Activated naive CD8-positive, alpha-beta T cell treated with anti-CD3 and anti-CD28 coated beads, Interleukin-2, amount 10 ng/mL, durations not matched to agents 7 days and 5 days (primary cell): ENCODE results near the gene RAB27B. TPM values are rescaled to one million over a fixed set of nuclear protein-coding genes. Genes with fewer than 3 reads are reported as not detected.

Experiments used
- ATAC-seq: fragments of 150-1000 bp; cut with Tn5 transposase; one replicate; pipeline ENCODE4 v1.10.0; 2021; ENCODE audit warnings: low read depth, moderate library complexity
- POLR2A ChIA-PET: fragments of 350-600 bp; sonication (Branson Sonifier 250); formaldehyde crosslinking; loops from one replicate; lab custom pipeline; 2021; ENCODE audit warnings: antibody characterized with exemption; lab: Charles Lee
- DNase-seq: peaks from one replicate; pipeline ENCODE4 v3.0.0; 2021
- H3K27ac Mint-ChIP-seq: one replicate; pipeline ENCODE4 v1.8.0; 2022; ENCODE audit warnings: mild to moderate bottlenecking, mixed read lengths
- H3K27me3 Mint-ChIP-seq: one replicate; pipeline ENCODE4 v1.8.0; 2022; ENCODE audit warnings: mild to moderate bottlenecking, moderate library complexity, mixed read lengths
- H3K36me3 Mint-ChIP-seq: one replicate; pipeline ENCODE4 v1.8.0; 2021; ENCODE audit warnings: mild to moderate bottlenecking, mixed read lengths
- H3K4me1 Mint-ChIP-seq: one replicate; pipeline ENCODE4 v1.8.0; 2021; ENCODE audit warnings: mixed read lengths
- H3K4me3 Mint-ChIP-seq: one replicate; pipeline ENCODE4 v1.8.0; 2022; ENCODE audit warnings: mild to moderate bottlenecking, moderate library complexity, mixed read lengths
- H3K9me3 Mint-ChIP-seq: one replicate; pipeline ENCODE4 v1.8.0; 2021; ENCODE audit warnings: mixed read lengths
- total RNA-seq, 2 experiments: library from RNA; stranded (reverse); gene quantifications; one replicate each; pipeline ENCODE4 v1.2.3, GENCODE V29; 2021

RAB27B gene
- total RNA-seq, result 1 to 10 TPM; 1.4 to 1.7 TPM

- Mint-ChIP-seq H3K27ac (no peak within 1 kb of the TSS), H3K4me3 (peak within 1 kb of the TSS; percentile 78), H3K27me3 (peaks cover 55% of the 10 kb centered on the region), H3K36me3 (no peaks in the 10 kb centered on the region), H3K4me1 (peaks cover 10% of the 10 kb centered on the region), H3K9me3 (peaks cover 10% of the 10 kb centered on the region)
- DNase-seq, result peak; percentile 66
- POLR2A ChIA-PET, result no interaction called here
- peak; percentile 98 for ATAC-seq
Measured at GRCh38 chr18:54828281-54828881, at the start of gene RAB27B. RAB27B (plus strand) TSS chr18:54828477; CDS start chr18:54877586, 49,109 bp downstream.

GRCh38 chr18:54780285-54780861, 47.9 kb upstream of the RAB27B start:
- POLR2A ChIA-PET, result no interaction called here
- ATAC-seq (no peak), DNase-seq (no peak)
- Mint-ChIP-seq H3K4me3 (no peak overlapping the region), H3K27me3 (peaks cover 19% of the 10 kb centered on the region), H3K4me1 (peaks cover 2% of the 10 kb centered on the region), H3K36me3 (no peaks in the 10 kb centered on the region), H3K9me3 (peaks cover 1% of the 10 kb centered on the region), H3K27ac (no peak overlapping the region)

GRCh38 chr18:54780970-54781369, 47.3 kb upstream of the RAB27B start:
- DNase-seq (no peak), ATAC-seq (no peak)
- Mint-ChIP-seq H3K27me3 (peaks cover 18% of the 10 kb centered on the region), H3K27ac (no peak overlapping the region), H3K4me1 (no peaks in the 10 kb centered on the region), H3K4me3 (no peak overlapping the region), H3K36me3 (no peaks in the 10 kb centered on the region), H3K9me3 (peaks cover 1% of the 10 kb centered on the region)
- POLR2A ChIA-PET, result no interaction called here

GRCh38 chr18:54783139-54783538, 45.1 kb upstream of the RAB27B start:
- H3K27ac Mint-ChIP-seq, result no peak overlapping the region
- POLR2A ChIA-PET, result no interaction called here
- no peak overlapping the region for H3K4me3 Mint-ChIP-seq
- H3K9me3 Mint-ChIP-seq, result peaks cover 1% of the 10 kb centered on the region
- peaks cover 10% of the 10 kb centered on the region for H3K27me3 Mint-ChIP-seq
- no peaks in the 10 kb centered on the region for H3K36me3 Mint-ChIP-seq
- DNase-seq, result no peak
- no peak for ATAC-seq
- H3K4me1 Mint-ChIP-seq, result no peaks in the 10 kb centered on the region

GRCh38 chr18:54786206-54786605, 42.1 kb upstream of the RAB27B start:
- no peaks in the 10 kb centered on the region for H3K4me1 Mint-ChIP-seq
- POLR2A ChIA-PET, result no interaction called here
- no peaks in the 10 kb centered on the region for H3K36me3 Mint-ChIP-seq
- no peak for DNase-seq
- no peak overlapping the region for H3K4me3 Mint-ChIP-seq
- H3K27ac Mint-ChIP-seq, result no peak overlapping the region
- no peak for ATAC-seq
- H3K27me3 Mint-ChIP-seq, result peaks cover 5% of the 10 kb centered on the region
- no peaks in the 10 kb centered on the region for H3K9me3 Mint-ChIP-seq

GRCh38 chr18:54787121-54787520, 41.2 kb upstream of the RAB27B start:
- POLR2A ChIA-PET, result no interaction called here
- H3K27me3 Mint-ChIP-seq, result peaks cover 5% of the 10 kb centered on the region
- H3K9me3 Mint-ChIP-seq, result no peaks in the 10 kb centered on the region
- no peaks in the 10 kb centered on the region for H3K36me3 Mint-ChIP-seq
- no peak overlapping the region for H3K27ac Mint-ChIP-seq
- no peak overlapping the region for H3K4me3 Mint-ChIP-seq
- DNase-seq (no peak), ATAC-seq (no peak)
- H3K4me1 Mint-ChIP-seq, result no peaks in the 10 kb centered on the region

- H3K36me3 Mint-ChIP-seq, result no peaks in the 10 kb centered on the region
- peaks cover 5% of the 10 kb centered on the region for H3K27me3 Mint-ChIP-seq
- DNase-seq (no peak), ATAC-seq (no peak)
- POLR2A ChIA-PET, result no interaction called here
- H3K4me3 Mint-ChIP-seq, result no peak overlapping the region
- H3K9me3 Mint-ChIP-seq, result no peaks in the 10 kb centered on the region
- no peak overlapping the region for H3K27ac Mint-ChIP-seq
- no peaks in the 10 kb centered on the region for H3K4me1 Mint-ChIP-seq
Measured at GRCh38 chr18:54787616-54788015, 40.7 kb upstream of the RAB27B start.

- POLR2A ChIA-PET, result no interaction called here
- H3K27ac Mint-ChIP-seq, result no peak overlapping the region
- H3K9me3 Mint-ChIP-seq, result no peaks in the 10 kb centered on the region
- H3K27me3 Mint-ChIP-seq, result peaks cover 5% of the 10 kb centered on the region
- DNase-seq (no peak), ATAC-seq (no peak)
- no peaks in the 10 kb centered on the region for H3K4me1 Mint-ChIP-seq
- no peaks in the 10 kb centered on the region for H3K36me3 Mint-ChIP-seq
- no peak overlapping the region for H3K4me3 Mint-ChIP-seq
Measured at GRCh38 chr18:54790109-54790508, 38.2 kb upstream of the RAB27B start.

GRCh38 chr18:54791657-54792056, 36.6 kb upstream of the RAB27B start:
- H3K27ac Mint-ChIP-seq, result no peak overlapping the region
- no peak for ATAC-seq
- H3K4me1 Mint-ChIP-seq, result no peaks in the 10 kb centered on the region
- H3K36me3 Mint-ChIP-seq, result no peaks in the 10 kb centered on the region
- H3K9me3 Mint-ChIP-seq, result no peaks in the 10 kb centered on the region
- H3K27me3 Mint-ChIP-seq, result peaks cover 5% of the 10 kb centered on the region
- POLR2A ChIA-PET, result no interaction called here
- no peak for DNase-seq
- H3K4me3 Mint-ChIP-seq, result no peak overlapping the region

GRCh38 chr18:54792079-54792478, 36.2 kb upstream of the RAB27B start:
- H3K4me1 Mint-ChIP-seq, result no peaks in the 10 kb centered on the region

GRCh38 chr18:54794823-54795222, 33.5 kb upstream of the RAB27B start:
- Mint-ChIP-seq H3K4me3 (no peak overlapping the region), H3K27me3 (peaks cover 8% of the 10 kb centered on the region), H3K9me3 (no peaks in the 10 kb centered on the region), H3K36me3 (no peaks in the 10 kb centered on the region), H3K27ac (no peak overlapping the region), H3K4me1 (no peaks in the 10 kb centered on the region)
- POLR2A ChIA-PET, result no interaction called here
- DNase-seq (no peak), ATAC-seq (no peak)

More at GRCh38 chr18:54792079-54792478, 36.2 kb upstream of the RAB27B start:
- POLR2A ChIA-PET, result no interaction called here
- Mint-ChIP-seq H3K36me3 (no peaks in the 10 kb centered on the region), H3K4me3 (no peak overlapping the region), H3K27ac (no peak overlapping the region), H3K27me3 (peaks cover 5% of the 10 kb centered on the region), H3K9me3 (no peaks in the 10 kb centered on the region)
- ATAC-seq (no peak), DNase-seq (no peak)

GRCh38 chr18:54798186-54798585, 30.1 kb upstream of the RAB27B start:
- POLR2A ChIA-PET, result no interaction called here
- DNase-seq (no peak), ATAC-seq (no peak)
- no peaks in the 10 kb centered on the region for H3K36me3 Mint-ChIP-seq
- peaks cover 11% of the 10 kb centered on the region for H3K27me3 Mint-ChIP-seq
- H3K4me3 Mint-ChIP-seq, result no peak overlapping the region
- no peak overlapping the region for H3K27ac Mint-ChIP-seq
- no peaks in the 10 kb centered on the region for H3K9me3 Mint-ChIP-seq
- no peaks in the 10 kb centered on the region for H3K4me1 Mint-ChIP-seq

GRCh38 chr18:54801374-54801773, 26.9 kb upstream of the RAB27B start:
- ATAC-seq (no peak), DNase-seq (no peak)
- H3K4me1 Mint-ChIP-seq, result peaks cover 10% of the 10 kb centered on the region
- no peak overlapping the region for H3K27ac Mint-ChIP-seq
- POLR2A ChIA-PET, result no interaction called here
- H3K27me3 Mint-ChIP-seq, result peaks cover 19% of the 10 kb centered on the region
- H3K36me3 Mint-ChIP-seq, result no peaks in the 10 kb centered on the region
- no peak overlapping the region for H3K4me3 Mint-ChIP-seq
- H3K9me3 Mint-ChIP-seq, result no peaks in the 10 kb centered on the region

GRCh38 chr18:54802178-54802577, 26.1 kb upstream of the RAB27B start:
- Mint-ChIP-seq H3K4me3 (no peak overlapping the region), H3K27me3 (peaks cover 19% of the 10 kb centered on the region), H3K9me3 (no peaks in the 10 kb centered on the region), H3K27ac (no peak overlapping the region), H3K36me3 (no peaks in the 10 kb centered on the region), H3K4me1 (peaks cover 10% of the 10 kb centered on the region)
- POLR2A ChIA-PET, result no interaction called here
- ATAC-seq (no peak), DNase-seq (no peak)
